Measurements from ENCODE around the gene SRXN1.
"Not testable (repeated sequence)": the region's sequence is repeated elsewhere in the genome, so short reads cannot be mapped to it uniquely, and the experiment has no call there.

SRXN1 gene

DNA sequence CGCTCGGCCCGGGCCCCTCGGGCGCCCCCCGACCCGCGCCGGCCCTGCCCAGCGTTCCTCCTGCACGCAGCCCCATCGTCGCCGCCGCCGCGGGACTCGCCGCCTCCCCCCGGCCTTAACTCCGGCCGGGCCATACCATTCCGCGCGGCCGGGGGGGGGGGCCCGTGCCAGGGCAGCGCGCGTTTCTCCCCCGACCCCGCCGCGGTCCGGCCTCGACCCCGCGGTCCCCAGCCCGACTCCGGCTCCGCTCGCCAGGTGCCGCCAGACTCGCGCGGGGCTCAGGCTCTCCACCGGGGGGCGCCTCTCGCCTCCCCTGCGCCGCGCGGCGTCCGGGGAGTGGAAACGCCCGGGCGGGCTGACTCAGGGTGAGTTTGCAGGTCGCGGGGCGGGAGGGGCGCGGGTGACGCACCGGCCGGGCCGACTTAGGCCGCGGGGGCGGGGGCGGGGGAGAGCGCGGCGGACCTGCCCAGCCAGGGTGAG, at the start of gene SRXN1:
Gene SRXN1, minus strand, starts transcription at position 91 of the 480 bp plus-strand sequence. Its CDS starts 15 bp downstream, at position 76.
- DNase-seq, result peak; percentile 37

DNA sequence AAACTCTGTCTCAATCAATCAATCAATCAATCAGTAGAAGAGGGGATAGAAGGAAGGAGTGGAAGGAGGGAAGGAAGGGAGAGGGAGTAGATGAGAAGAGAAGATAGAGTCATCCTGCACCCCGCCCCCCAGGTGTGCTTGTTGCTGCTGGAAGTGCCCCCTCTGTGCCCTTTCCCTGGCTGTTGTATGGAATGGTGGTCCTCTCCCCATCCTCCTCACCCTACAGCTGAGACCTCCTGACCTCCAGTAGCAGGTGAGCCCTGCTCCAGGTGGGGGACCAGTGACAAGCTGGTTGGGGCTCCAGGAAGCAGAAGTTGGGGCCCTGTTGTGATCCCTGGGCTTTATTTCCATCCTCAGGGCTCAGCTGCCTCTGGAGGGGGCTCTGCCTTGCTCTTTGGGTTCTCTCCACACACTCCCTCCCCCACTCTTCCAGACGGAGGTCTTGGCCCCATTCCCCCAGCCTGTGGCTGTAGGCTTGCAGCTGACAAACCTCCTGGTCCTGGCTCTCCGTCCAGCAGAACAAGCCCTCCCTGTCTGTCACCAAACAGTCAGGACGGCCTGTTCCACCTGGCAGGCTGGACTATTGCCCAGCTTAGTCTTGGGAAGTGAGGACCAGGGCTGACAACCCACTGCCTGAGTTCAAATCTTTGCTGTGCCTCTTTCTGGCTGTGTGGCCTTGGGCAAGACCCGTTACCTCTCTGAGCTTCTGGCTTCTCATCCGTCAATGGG, 48.6 kb upstream of the SRXN1 start:
- DNase-seq, result no peak

DNA sequence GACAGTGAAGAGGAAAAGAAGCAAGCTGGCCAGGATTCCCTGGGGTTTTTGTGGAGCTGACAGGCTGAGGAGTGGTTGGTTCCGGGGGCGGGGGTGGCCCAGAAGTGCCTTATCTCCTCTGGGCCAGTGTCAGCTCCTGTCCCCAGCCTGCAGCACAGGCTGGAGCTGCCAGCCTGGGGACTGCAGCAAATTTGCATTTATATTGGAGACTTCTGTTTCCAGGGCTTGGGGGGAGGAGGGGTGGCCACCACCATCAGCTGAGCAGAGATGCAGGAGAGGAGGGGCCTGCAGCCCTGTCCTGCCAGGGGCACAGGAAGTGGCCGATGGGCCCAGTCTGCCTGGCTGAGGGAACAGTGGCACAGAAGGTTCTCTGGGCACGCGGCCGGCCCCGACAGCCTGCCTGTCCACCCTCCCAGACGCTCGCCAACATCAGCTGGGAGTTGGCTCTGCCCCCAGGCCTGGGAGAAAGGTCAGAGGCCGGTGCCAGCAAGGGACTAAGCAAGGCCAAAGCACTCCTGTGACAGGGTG, 46.9 kb upstream of the SRXN1 start:
- no peak for DNase-seq

DNA sequence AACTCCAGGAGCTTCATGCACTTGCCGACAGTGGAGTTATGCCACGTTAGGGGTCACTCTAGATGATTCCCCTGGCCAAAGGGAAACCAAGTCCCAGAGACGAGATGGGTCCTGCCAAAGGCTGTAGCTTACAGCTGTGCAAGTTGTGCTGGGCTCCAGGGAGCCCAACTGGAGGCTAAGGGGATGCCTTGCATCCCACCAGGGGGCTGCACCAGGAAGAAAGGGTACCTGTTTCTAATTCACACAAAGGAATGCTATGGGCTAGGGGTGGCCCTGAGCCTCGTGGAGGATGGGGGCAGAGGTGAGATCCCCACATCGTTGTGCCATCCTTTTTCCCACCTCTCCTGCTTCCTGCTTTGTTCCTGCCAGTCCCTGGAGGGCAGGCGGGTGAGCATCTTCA, 46.3 kb upstream of the SRXN1 start:
- DNase-seq, result no peak

DNA sequence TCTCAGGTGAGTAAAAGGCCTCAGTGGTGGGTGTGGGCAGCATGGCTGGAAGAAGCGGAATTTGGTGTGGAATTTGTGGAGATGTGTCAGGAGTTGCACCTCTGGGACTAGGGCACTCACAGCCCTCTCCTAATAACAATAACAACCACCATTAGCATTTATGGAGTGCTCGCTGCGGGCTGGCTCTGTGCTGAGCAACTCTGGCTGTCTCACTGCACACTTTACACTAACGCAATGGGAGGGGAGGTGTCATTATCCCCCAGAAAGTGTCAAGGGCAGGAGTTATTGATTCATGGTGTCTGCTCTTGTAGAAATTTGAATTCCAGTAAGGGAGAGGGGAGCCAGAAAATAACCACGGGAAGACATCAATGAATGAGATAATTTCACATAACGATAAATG, 45.3 kb upstream of the SRXN1 start:
- DNase-seq, result no peak

DNA sequence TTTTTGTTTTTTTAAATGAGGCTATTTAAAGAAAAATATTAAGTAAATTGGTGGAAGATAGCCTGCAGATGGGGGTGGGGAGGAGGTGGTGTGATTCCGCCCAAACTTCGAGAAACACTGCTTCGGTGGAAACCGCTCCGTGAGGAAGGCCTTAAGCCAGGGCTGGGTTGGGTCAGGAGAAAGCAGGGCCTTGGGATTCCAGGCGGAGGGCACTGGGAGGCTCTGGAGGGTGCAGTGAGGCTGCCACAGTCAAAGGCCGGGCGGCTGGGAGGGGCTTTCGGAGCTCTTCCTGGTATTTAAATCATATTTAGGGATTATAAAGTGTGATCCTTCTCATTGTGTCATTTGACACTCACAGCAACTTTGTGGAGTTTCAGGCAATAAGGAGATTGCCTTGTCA, 44.8 kb upstream of the SRXN1 start:
- no peak for DNase-seq

DNA sequence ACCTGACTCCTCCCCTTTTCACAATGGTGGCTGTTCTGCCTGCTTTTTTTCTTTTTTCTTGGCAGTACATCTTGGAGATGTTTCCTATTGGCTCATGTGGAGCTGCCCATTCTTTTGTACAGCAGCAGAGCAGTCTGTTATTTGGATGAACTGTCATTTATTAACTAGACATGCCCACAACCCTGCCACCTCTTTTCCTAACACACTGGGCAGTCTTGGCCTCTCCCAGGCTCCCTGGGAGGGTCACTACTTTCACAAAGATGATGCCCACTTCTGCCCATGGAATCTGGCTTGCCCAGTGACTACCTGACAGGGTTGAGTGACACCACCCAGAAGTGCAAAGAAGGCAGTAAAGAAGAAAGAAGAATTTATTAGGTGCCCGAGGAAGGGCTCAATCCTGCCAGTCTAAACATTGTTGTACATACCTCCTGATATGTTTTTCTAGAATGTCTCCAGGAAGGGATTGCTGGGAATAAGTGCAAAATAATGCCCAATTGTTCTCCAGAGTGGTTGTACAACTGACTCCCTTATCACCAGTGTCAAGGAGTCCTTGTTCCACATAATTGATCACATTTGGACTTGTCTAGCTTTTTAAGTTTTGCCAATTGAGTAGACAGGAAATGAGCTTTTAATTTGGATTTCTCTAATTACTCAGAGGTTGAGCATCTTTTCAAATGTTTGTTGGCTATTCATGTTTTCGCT, 42.3 kb upstream of the SRXN1 start:
- no peak for DNase-seq

DNA sequence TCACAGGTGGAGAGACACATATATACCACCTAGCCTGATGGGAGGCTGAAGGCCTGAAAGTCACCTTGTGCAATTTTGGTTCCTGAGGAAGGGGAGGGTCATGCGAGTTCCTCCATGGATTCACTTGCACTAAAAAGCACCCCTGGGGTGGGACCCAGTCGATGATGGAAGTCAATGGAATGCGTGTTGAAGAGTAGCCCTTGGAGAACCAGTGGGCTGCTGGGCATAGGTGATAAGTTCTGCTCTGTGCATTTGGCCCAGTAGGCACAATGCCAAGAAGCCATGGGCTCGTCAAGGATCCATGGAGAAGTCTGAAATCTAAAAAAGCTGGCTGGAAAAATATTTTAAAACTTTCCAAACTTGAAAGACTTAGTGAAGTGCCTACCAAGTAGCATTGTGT, 41.5 kb upstream of the SRXN1 start:
- no peak for DNase-seq

DNA sequence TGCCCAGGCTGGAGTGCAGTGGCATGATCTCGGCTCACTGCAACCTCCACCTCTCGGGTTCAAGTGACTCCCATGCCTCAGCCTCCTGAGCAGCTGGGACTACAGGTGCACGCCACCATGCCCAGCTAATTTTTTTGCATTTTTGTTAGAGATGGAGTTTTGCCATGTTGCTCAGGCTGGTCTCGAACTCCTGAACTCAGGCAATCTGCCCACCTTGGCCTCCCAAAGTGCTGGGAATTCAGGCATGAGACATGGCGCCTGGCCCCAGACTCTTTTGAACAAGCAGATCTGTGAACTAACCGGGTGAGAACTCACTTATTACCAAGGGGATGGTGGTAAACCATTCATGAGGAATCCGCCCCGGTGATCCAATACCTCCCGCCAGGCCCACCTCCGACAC, 40.8 kb upstream of the SRXN1 start:
- DNase-seq, result not testable (repeated sequence)

DNA sequence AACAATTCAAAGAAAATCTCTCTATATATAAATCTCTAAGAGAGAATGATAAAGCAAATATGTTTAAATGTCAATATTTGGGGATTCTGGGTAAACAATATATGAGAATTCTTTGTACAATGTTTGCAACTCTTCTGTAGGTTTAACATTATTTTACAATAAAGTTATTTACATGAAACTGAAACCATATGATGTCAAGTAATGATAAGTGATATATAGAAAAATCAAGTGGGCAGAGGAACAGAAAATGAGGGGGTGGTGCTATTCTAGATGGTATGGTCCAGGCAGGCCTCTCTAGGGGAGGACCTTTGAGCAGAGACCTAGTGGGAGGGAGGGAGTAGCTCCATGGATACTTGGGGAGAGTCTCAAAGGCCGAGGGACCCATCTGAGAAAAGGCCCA, 39.0 kb upstream of the SRXN1 start:
- DNase-seq, result no peak

DNA sequence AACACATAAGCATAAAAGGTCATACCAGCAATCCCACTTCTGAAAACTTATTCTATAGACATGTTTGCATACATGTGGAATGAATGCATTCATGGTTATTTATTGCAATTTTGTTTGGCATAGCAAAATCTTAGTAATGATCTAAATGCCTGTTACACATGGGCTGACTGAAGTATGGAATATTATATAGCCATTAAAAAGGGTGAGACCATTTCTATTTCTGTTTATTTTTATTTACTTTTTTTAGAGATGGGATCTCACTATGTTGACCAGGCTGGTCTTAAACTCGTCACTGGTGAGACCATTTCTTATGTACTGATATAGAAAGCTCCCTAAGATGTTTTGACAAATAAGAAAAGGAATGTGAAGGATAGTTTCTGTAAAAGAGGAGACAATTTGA, 36.9 kb upstream of the SRXN1 start:
- no peak for DNase-seq

DNA sequence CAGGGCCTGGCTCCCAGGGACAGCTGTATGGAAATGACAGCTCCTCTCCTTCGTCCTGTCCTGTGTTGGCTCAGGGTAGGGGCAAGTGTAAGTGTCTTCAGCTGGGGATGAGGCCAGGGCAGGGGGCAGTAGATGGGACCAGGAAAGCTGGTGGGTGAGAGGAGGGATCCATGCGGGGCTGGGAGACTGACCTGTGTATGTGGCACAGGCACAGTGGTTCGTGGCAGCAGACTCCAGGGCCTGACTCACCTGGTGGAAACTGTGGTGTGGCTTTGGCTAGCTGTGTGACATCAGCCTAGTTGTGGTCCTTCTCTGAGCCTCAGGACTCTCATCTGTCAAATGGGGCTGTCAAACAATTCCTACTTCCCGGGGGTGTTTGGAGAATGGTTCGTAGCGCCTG, 36.3 kb upstream of the SRXN1 start:
- DNase-seq, result no peak

DNA sequence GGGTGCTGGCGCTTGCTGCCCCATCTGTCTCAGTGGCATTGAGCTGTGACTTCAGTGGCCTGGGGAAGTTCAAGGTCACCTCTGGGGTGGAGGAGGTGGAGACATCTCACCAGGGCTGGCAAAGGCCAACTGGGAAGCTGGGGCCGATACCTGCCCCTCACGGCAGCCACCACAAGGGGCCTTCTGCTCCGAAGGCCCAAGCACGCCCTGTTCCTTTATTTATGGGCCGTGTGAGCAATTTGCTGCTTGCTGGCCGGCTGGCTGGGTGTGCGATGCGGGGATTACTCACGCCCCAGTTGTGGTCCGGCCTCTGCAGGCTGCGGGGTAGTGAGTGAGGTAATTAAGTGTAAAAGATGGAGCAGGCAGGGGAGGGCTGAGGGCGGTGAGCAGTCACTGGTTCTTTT, 35.8 kb upstream of the SRXN1 start:
- DNase-seq, result no peak

DNA sequence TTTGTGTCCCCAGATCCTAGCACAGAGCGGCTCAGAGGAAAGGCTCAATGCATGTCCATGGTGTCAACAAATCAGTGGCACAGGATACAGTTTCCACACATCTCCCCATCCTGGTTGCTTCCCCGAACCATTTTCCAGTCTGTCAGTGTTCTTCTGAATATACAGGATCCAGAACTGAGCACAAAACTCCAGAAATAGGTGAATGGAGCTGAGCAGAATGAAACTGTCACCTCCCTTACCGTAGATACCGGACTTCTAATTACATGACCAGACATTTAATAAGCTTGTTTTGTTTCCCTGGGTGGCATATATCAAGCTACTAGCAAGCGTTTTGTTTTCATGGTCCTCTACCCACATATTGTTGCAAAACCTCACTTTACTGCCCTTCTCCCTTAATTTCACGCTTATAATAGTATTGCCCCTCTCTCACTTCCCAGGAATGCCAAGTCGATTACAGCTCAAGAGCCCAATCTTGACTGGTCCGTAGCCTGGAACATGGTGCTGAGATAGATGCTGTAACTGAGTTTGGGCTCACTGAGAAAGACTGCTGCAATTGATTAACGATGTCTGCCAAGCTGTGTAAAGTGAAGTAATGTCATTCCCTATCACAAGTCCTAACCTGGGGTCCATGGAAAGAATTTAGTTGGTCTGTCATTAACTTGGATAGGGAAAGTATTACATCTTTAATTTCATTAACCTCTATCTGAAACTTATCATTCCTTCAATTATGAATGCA, 34.6 kb upstream of the SRXN1 start:
- DNase-seq, result no peak

DNA sequence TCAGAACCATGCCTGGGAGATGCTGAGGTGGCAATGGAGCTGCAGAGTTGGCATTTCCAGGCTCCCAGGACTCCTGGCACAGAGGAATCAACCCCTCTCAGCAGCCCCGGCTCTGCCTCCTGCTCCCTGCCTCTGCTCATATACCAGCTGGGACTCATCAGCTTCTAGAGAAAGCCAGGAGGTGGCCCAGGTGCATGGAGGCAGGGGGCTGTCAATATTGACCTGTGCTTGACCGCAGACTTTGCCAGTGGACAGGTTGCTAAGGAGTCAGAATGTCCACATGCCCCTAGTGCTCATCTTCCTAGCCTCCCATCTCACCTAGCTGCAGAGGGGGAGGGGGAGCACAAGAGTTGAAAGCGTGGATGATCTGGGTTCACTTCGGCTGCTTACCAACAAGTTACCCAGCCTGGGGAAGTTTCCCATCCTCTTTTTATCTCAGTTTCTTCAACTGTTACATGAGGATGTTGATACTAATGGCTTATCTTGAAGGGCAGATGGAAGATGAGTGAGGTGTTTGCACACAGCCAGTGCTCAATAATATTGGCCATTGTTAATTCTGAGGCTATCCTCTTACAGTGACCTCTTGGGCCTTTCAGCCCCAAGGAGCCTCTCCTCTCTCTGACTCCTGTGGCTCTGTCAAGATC, 31.8 kb upstream of the SRXN1 start:
- no peak for DNase-seq

DNA sequence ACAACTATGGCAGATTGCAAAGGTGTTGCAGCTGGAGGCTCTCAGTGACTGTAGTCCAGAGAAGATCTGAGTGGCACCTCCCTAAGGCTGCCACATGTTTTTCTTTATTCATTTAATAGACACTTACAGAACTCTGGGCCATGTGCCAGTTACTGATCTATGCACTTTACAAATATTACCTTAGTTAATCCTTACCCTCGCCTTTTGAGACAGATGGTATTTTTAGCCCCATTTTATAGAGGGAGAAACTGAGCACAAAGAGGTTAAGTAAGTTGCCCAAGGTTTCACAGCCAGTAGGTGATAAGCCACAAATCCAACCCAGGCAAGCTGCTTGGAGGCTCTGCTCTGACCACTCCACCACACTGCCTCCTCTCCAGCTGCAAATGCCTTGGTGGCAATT, 29.1 kb upstream of the SRXN1 start:
- DNase-seq, result no peak

DNA sequence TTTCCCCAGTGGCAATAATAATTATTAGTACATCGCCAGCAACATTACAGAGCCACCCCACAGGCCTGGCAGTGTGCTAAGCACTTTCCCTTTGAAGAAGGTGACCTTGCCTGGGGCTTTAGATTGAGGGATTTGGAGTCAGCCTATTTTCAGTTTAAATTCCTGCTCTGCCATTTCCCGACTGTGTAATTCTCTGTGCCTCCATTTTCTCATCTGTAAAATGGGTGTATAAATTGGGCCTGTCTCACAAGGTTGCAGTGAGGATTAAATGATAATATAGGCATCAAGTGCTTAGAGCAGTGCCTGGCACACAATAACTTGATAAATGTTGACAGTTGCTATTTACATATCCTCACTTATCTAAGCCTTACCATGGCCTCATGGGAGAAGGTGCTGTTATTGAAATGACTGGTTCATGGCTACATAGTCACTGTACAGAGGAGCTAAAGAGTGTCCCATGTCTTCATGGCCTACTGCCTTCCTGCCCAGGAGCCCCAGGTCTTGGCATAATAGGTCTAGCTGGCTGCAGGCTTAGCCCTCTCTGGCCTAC, 27.7 kb upstream of the SRXN1 start:
- no peak for DNase-seq

DNA sequence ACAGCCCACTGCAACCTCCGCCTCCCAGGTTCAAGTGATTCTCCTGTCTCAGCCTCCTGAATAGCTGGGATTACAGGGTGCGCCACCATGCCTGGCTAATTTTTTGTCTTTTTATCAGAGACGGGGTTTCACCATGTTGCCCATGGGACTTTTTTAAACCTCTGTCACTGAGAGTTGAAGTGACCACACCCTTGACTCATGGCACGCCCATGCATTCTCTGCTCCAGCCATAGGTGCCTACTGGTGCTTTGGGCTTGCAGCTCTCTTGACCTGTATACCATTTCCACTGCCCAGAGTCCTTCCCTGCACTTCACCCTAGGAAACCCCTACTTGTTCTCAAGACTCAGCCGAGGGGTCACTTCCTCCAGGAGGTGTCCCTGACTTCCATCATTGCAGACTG, 25.0 kb upstream of the SRXN1 start:
- DNase-seq, result no peak

DNA sequence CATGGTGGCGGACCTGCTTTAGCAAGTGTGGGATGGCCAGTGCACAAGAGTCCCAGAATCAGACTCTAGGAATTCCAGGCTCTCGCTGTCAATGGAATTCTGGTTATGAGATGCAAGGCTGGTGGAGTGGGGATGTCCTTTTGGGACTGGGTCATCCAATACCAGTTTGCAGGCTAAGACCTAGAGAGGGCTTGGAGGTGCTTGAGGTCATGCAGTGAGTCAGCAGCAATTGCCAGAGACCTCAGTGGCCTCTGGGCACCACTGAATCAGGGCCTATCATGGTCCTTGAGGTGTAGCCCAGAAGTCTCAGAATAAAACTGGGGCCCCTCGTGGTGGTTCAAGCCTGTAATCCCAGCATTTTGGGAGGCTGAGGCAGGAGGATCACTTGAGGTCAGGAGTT, 24.0 kb upstream of the SRXN1 start:
- DNase-seq, result no peak

DNA sequence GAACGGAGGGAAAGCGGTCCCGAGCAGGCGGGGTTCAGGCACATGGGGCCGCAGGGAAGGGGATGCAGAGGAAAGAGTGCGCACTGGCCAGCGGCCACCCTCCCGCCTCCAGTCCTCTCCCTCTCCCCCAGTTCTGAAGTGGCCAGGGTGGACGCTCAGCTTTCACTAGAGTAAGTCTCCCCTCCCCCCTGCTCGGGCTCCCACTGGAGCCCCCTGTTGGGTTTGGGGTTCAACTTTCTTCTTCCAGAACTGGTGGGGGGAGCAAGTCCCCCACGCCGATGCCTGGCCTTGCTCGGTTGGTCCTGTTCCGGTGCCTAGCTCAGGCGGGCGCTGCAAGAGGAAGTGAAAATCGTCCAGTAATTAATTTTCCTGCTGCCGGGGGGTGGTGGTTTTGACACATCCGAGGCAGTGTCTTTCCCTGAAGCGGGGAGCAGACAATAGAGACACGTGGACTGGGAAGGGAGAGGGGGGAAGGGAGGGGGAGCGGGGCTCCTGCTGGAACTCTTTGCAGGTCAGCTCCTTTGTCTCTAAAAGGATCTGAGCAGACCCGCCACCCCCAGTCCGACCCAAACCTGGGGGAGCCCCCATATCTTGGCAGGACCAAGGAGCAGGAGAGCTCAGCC, 23.4 kb upstream of the SRXN1 start:
- DNase-seq, result no peak

DNA sequence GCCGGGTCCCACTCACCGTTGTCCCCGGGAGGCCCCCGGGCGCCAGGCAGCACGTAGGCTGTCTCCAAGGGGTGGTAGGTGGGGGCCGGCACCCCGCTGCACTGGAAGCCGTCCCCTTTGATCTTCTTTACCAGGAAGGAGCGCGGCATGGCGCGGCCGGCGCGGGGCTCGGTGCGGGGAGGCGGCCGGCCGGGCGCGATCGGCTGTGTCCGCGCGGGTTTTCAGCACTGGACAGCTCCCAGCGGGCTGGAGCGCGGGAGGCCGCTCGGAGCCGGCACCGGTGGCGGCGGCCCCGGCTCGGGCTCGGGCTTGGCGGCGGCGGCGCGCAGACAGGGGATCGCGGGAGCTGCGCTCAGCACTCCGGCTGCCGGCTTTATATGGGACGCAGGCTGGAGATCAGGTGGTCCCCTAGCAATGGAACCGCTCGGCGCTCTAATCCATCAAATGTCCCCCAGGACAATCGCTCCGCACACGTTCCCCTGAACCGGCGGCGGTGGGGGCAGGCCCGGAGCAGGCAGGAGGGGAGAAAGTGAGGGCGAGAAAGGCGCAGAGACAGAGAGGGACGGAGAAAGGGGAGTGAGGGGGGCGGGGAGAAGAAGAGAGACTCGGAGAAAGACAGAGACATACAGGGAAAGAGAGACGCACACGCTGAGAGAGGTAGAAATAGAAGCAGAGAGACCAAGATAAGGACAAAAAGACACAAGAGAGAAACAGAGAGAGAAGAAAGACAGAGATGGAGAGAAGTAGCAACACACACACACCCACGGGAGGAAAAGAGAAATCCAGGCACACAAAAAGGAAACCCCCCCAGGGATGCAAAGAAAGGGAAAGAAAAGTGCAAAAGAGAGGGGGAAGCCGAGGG, 22.7 kb upstream of the SRXN1 start, which contains the start of gene SCRT2:
Gene SCRT2, minus strand, starts transcription at position 350 of the 862 bp plus-strand sequence. Its CDS starts 201 bp downstream, at position 149.
- DNase-seq, result no peak

Measured in NCI-H1092 (cell line).